HUDEP-2 (cell line): Measurements from ENCODE around the gene THSD4.

ENCODE experiments used
- DNase-seq, 76 experiments: peaks; one replicate each; lab custom pipeline; 2025; ENCODE audit not compliant: unreplicated experiment in 76 of 76; lab: John Stamatoyannopoulos, UW

THSD4 gene

DNA sequence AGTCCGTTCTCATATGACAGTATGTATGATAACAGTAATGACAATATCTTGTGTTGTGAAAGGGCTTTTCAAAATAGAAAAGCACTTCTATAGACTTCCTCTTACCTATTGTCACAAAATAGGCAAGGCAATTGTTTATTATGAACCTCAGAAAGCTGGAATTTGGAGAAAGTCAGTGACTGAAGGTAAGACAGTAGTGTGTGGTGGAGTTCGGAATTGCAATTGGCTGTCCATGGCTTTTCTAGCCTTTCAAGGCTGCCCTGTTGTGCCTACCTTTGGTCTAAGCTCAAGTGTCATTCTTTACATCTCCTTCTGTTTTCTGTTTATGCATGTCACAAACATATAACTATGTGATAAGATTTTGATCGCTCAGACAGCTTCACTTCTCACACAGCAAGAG is 475.8 kb downstream of the THSD4 start:
- no peak for DNase-seq

- no peak for DNase-seq
Measured at GRCh38 chr15:71592203-71592602, 476.9 kb downstream of the THSD4 start.

- no peak for DNase-seq
Measured at GRCh38 chr15:71595846-71596553, 480.7 kb downstream of the THSD4 start.

GRCh38 chr15:71596672-71597071 is 481.4 kb downstream of the THSD4 start:
- DNase-seq = no peak

DNA sequence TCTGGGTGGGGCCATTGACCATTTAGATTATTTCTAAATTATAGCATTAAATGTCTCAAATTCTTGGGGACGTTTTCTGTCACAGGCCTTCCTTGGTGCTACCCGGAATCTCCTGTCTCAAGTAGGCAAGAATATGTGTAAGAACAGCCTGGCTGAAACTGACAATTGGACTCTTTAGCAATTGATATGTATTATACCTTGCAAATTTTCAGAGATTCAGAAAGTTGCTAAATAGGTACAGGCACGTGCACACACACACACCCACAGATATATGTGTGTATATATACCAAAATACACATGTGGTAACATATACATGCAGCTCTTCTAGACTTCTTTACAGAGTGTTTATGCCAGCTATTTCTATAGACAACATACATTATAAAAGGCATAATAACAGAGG is 481.9 kb downstream of the THSD4 start:
- DNase-seq = no peak

GRCh38 chr15:71597637-71598036 is 482.4 kb downstream of the THSD4 start:
- no peak for DNase-seq

- DNase-seq = no peak
Measured at GRCh38 chr15:71598741-71599140, 483.5 kb downstream of the THSD4 start.

DNA sequence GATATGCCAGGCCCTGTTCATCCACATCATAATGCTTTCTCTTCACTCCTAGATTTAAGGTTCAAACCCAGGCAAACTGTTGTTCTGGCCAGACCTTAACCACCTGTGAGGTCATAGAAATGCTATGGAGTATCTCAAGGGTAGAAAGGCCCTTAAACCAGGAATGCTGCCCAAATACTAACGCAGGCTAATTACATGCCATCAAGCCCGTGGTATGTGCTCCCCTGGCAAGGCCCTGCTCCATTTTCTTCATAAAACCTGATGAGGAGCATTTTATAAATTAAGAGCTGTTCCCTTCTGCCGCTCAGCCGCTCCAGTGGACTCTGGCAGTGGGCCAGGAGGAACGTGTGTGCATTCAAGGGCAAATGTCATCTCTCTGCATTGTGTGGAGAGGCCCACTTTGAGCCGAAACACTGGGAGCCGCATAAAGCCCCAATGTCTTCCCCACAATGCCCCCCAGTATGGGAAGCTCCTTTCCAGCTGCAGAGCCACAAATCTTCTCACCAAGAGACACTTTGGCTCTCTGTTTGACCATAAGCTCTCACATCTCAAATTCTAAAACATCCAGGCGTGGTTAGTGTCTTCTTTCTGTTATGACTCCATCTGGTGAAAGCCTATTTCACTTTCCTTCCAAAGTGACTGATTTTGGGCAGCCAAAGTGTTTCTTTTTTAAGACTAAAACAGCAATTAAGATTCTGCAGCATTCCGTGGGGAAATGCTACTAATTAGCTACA is 484.3 kb downstream of the THSD4 start:
- no peak for DNase-seq

DNA sequence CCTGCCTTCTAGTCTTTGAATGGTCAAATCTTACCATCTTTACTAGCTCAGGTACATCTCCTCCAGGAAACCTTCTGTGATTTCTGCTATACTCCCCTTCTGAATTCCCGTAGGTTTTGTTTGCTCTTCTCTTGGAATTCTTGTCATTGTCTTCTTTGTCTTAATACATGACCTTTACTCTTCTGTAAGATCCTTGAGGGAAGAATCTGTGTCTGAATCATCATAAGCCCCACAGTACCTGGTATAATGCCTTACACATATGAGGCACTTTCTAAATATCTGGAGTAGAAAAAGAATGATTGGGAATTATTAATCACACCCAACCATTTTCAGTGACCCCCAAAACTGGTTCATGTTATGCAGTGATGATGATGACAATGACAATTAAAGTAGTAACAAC is 485.0 kb downstream of the THSD4 start:
- no peak for DNase-seq

- DNase-seq = no peak
Measured at GRCh38 chr15:71601038-71601834, 486.0 kb downstream of the THSD4 start.

DNA sequence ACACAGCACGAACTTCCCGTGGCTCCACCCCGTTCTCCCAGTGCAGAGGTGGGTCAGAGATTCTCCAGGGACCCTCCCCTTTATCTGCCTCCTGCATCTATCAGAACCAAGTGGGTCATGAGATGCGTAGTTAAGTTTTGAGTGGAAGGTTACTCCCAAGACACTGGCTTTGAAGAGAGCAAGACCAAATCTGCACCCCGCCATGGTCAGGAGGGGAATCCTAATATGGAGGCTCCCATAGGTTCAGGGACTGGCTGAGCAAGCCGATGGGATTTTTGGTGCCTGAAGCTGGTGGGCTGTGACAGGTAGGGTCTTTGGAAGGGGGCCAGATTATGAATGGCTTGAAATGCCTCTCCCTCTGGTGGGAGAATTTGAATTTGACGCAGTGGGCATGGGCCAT is 488.1 kb downstream of the THSD4 start:
- DNase-seq = no peak

DNA sequence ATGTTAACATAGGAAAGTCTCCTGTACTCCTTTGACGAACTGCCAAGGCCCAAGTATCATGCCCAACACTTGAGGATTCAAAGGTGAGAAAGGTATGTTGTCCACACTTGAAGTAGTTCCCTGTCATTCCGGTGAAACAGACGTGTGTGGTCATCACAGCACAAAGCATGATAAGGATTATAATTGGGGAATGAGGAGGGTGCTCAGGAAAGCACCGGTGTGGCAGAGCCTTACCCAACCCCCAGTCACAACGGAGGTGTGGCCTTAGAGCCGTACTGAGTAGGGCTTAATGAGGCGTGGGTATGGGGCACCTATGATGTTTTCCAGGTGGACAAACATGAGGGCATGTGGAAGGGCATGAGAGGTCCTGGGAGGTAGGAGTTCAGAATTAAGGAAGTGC is 492.1 kb downstream of the THSD4 start:
- no peak for DNase-seq

DNA sequence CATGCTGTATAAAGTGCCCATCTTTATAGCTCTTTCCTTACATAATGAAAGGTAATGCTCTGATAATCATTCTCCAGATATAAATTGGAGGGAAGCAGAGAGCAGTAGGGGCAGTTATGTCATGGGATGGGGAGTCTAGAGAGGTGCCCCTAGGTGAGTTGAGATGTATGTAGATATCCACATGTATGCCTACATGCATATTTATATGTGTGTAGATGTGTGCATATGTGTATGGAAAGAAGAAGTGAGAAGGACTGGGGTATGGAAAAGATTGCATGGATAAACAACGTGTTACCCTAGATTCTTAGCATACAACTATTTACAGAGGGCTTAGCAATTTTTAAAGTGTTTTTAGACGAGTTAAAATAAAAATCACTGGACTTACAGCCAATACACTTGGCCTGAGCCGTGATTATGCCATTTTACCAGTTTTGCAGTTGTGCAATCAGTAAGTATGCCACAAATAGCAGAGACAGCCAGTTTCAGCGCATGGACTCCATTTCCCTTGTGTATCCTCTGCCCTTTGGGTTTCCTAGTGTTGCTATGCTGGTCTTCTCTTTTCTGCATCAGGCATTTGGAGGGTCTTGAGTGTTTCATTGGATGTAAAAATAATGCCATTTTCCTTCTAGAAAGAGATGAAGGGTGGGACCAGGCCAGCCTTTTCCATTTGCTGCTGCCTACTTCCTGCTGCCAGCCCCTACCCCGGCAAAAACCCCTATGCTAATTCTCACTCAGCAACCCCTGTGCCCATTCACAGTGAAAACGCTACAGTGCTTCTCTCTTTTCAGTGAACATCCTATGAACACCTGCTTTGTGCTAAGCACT is 495.7 kb downstream of the THSD4 start:
- DNase-seq = no peak

DNA sequence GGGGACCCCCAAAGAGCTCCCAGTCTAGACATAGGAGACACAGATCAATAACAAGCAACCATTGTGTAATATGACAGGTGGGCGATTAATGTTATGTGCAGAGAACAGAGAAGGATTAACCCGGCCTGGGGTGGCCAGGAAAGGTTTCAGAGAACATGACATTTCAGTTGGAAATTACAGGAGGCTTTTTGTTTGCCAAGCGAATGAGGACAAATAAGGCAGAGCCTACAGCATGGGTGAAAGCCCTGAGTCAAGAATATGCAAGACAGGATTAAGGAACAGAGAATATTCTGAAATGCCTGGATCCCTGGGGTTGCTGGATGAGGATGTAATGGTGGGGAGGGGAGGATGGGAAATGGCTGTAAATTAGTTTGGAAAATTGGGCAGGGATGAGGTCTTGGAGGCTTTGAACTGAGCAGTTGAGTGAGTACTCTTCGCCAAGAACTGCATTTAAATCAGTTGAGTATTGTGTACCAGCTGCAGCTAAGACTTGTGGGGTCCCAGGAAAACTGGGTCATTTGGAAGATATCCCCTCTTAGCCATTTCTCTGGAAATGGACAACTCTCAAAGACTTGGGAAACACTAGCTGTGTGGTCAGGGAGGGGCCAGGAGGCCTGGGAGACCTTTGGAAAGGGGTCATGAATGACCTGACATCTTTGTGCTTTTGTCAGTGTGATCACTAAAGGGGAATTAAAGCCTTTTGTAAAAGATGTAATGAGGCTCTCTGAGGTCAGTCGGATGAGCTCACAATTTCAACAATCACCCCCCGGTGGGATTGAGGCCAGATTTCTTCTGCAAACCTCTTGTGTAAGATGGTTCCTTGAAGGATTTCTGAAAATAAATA is 496.5 kb downstream of the THSD4 start:
- no peak for DNase-seq

- DNase-seq = no peak
Measured at GRCh38 chr15:71612397-71612722, 497.1 kb downstream of the THSD4 start.

GRCh38 chr15:71612869-71613268 is 497.6 kb downstream of the THSD4 start:
- DNase-seq = no peak

- DNase-seq = no peak
Measured at GRCh38 chr15:71623111-71623510, 507.8 kb downstream of the THSD4 start.

DNA sequence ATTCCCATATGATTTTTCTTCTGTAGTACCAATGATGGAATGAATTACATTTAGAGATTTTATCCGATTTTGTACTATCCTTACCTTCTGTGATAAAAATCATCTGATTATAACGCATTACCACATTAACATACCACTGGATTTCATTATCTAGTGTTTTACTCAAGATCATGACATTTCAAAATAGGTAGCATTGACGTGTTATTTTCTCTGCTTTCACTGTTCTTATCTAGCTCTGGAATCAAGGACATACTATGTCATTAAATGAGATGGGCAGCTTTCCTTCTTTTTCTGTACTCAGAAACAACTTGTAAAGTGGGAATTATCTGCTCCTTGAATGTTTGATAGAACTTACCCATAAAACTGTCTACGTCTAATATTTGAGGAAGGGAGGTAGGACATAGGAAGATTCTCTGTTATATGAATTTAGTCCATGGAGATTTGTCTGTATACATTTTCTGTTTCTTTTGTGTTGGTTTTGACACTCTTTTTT is 511.4 kb downstream of the THSD4 start:
- DNase-seq = no peak

GRCh38 chr15:71627188-71627587 is 511.9 kb downstream of the THSD4 start:
- no peak for DNase-seq

- no peak for DNase-seq
Measured at GRCh38 chr15:71627604-71628003, 512.3 kb downstream of the THSD4 start.
